Lung (tissue), 12 donors: ENCODE measurements around the gene TUBGCP2. TPM values are rescaled to one million over a fixed set of nuclear protein-coding genes. Genes with fewer than 3 reads are reported as not detected.

ENCODE experiments used
- ATAC-seq: fragments of 200-7000 bp; cut with Tn5 transposase; one replicate; pipeline ENCODE4 v1.9.1; 2020; ENCODE audit warnings: moderate number of reproducible peaks; ENCODE audit not compliant: insufficient read depth, low FRiP score
- DNase-seq, 3 donors: peaks; one replicate each; pipeline ENCODE4 v3.0.0-alpha.2; 2013 to 2017
- H3K27ac ChIP-seq, 2 donors: one replicate each; pipeline ENCODE4 v1.5.1; 2013; ENCODE audit warnings: mild to moderate bottlenecking in 2 of 2, moderate library complexity in 2 of 2, control low read depth in 1 of 2, inconsistent platforms in 1 of 2, low read depth in 1 of 2, low read length in 1 of 2
- H3K27me3 ChIP-seq, 3 donors: one replicate each; pipeline ENCODE4 v1.5.1; 2013; ENCODE audit warnings: low read length in 2 of 3; ENCODE audit not compliant: control insufficient read depth in 3 of 3, insufficient read depth in 3 of 3
- H3K36me3 ChIP-seq, 4 donors: one replicate each; pipeline ENCODE4 v1.5.1; 2013; ENCODE audit warnings: low read length in 4 of 4, mild to moderate bottlenecking in 1 of 4, moderate library complexity in 1 of 4; ENCODE audit not compliant: control insufficient read depth in 4 of 4, insufficient read depth in 4 of 4
- H3K4me1 ChIP-seq, 5 donors: one replicate each; pipeline ENCODE4 v1.5.1; 2013; ENCODE audit warnings: low read length in 5 of 5, mild to moderate bottlenecking in 2 of 5, moderate library complexity in 1 of 5; ENCODE audit not compliant: control insufficient read depth in 5 of 5, insufficient read depth in 5 of 5
- H3K4me3 ChIP-seq: one replicate; pipeline ENCODE4 v1.5.1; 2013; ENCODE audit warnings: mild to moderate bottlenecking, control low read depth, moderate library complexity
- H3K9ac ChIP-seq, 2 donors: one replicate each; pipeline ENCODE4 v1.5.1; 2013; ENCODE audit warnings: low read length in 2 of 2, control low read depth in 1 of 2; ENCODE audit not compliant: insufficient read depth in 1 of 2
- H3K9me3 ChIP-seq, 4 donors: one replicate each; pipeline ENCODE4 v1.5.1; 2013; ENCODE audit warnings: low read length in 3 of 4, mild to moderate bottlenecking in 1 of 4, moderate library complexity in 1 of 4; ENCODE audit not compliant: control insufficient read depth in 4 of 4, insufficient read depth in 3 of 4
- WGBS, 2 donors: extraction: QIAGEN DNeasy Blood & Tissue Kit; methylation state at CpG; one replicate each; pipeline ENCODE4 v1.1.7; 2013; 5-methylcytosine and 5-hydroxymethylcytosine counted together
- polyA plus RNA-seq, 2 donors: library from polyadenylated mRNA; stranded (reverse); fragments of 200-250 nt; gene quantifications; one replicate each; pipeline ENCODE4 v1.2.1, GENCODE V29; 2013
- total RNA-seq, 2 donors: library from RNA; depleted of rRNA in 1 of 2; stranded (reverse); fragments of >200 nt in 1 of 2; gene quantifications; one replicate each; pipeline ENCODE4 v1.2.1, GENCODE V29; 2014 to 2021
- TF ChIP-seq, protein P1 (sequence below): IDR thresholded peaks from 2 replicates; pipeline ENCODE4 v1.5.1; 2012; ENCODE audit warnings: mild to moderate bottlenecking; ENCODE audit errors: control extremely low read depth, extremely low read depth
- donor health status: control.
- donor health status: control.
- donor health status: Bipolar disorder and iron deficiency.
- donor health status: healthy.
- donor health status: DM: yes; HTN: yes; CAD: no.

Gene TUBGCP2
- total and polyA plus RNA-seq, 4 donors: 39.2 to 66.2 (median 53.8) TPM

DNA sequence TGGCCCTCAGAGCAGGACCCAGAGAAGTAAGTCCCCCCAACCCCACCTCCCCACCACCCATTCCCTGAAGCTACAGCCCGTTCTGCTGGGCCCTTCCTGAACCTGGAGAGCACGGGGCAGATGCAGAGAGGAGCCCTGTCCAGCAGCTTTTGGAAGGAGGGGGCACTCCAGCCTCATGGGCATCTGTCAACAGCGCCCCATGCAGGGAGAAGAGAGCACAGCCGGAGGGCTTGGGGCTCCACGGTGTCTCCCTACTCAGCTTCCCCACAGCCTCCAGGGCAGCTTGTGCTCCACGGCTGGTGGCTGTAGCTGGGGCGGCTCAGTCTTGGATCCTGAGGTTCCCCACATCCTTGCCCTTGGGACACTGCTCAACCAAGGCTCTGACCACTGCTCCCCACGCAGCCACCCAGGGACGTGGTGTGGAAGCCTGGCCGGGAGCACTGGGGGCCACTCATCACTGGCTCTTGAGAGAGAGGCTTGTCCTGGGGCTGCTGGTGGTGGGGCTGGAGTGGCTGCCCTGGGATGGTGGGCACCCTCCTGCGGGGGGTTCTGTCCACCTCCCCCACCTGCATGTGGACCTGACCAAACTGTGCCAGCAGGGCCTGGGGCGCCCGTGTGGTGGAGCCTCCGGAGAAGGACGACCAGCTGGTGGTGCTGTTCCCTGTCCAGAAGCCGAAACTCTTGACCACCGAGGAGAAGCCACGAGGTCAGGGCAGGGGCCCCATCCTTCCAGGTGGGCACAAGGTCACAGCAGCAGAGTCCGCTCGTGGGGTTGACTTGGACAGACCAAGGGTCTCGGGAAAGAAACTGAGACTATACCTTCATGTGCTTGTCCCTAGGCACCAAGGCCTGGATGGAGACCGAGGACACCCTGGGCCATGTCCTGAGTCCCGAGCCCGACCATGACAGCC is 43.0 kb upstream of the TUBGCP2 start:
- WGBS, 2 donors: 66 to 72% methylated on average over 24 of the region's 24 CpGs
- H3K36me3 ChIP-seq: peaks cover 0 to 6% (median 0%) of the 10 kb centered on the region in 4 donors
- no peak overlapping the region for H3K9ac ChIP-seq
- H3K9me3 ChIP-seq: no peaks in the 10 kb centered on the region
- H3K4me3 ChIP-seq: no peak overlapping the region
- peaks cover 0 to 5% (median 0%) of the 10 kb centered on the region in 5 donors for H3K4me1 ChIP-seq
- ATAC-seq (no peak), DNase-seq (no peak)
- H3K27me3 ChIP-seq: no peaks in the 10 kb centered on the region
- TF ChIP-seq, protein P1, sequence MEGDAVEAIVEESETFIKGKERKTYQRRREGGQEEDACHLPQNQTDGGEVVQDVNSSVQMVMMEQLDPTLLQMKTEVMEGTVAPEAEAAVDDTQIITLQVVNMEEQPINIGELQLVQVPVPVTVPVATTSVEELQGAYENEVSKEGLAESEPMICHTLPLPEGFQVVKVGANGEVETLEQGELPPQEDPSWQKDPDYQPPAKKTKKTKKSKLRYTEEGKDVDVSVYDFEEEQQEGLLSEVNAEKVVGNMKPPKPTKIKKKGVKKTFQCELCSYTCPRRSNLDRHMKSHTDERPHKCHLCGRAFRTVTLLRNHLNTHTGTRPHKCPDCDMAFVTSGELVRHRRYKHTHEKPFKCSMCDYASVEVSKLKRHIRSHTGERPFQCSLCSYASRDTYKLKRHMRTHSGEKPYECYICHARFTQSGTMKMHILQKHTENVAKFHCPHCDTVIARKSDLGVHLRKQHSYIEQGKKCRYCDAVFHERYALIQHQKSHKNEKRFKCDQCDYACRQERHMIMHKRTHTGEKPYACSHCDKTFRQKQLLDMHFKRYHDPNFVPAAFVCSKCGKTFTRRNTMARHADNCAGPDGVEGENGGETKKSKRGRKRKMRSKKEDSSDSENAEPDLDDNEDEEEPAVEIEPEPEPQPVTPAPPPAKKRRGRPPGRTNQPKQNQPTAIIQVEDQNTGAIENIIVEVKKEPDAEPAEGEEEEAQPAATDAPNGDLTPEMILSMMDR: no peak
- H3K27ac ChIP-seq: no peak overlapping the region

DNA sequence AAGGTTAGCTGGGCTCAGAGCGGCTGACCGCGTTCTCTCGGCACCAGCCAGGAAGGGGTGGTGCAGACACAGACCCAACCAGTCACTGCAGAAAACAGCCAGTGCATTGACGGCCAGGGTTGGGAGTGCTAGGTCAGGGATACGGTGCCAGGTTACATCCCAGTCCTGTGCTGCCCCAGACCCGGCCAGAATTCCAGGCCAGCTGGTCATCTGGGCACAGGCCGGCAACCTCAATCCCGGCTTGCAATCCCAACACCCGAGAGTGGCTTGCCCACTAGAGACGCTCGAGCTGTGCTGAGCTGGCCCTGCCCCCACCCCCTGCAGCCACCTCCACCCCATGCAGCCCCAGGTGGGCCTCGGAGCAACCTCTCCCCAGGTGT is 42.3 kb upstream of the TUBGCP2 start:
- Histone ChIP-seq H3K9me3 (no peaks in the 10 kb centered on the region), H3K9ac (no peak overlapping the region), H3K27me3 (no peaks in the 10 kb centered on the region), H3K4me3 (no peak overlapping the region), H3K36me3 (peaks cover 0 to 6% (median 0%) of the 10 kb centered on the region in 4 donors), H3K27ac (no peak overlapping the region), H3K4me1 (no peaks in the 10 kb centered on the region)
- no peak for DNase-seq
- no peak for ATAC-seq
- 48 to 49% methylated on average over 11 to 13 of the region's 13 CpGs for WGBS, 2 donors
- TF ChIP-seq, protein P1: no peak

DNA sequence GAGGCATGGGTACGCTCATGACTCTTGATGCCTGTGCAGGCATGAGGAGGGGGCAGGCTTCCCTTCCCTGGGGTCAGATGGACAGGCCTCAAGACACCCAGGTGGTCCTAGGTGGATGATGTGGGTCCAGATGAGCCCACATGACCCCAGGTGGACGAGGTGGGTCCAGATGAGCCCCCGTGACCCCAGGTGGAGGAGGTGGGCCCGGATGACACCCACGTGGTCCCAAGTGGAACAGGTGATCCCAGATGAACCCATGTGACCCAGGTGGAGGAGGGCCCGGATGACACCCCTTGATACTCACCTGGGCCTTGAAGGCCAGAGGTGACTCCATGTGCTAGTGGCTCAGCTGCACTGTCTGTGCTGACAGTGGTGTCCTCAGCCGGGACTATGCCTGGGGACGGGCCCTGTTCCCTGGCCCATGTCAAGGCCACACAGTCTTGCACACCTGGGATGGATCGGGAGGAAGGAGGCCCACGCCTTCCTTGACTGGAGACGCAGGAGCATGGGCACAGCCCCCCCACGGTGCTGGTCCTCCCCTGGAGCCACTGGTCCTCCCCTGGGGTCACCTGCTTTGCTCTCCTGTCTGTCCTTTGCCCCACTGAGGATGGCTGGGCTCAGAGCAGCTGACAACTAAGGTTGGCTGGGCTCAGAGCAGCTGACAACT is 41.7 kb upstream of the TUBGCP2 start:
- peaks cover 0 to 4% (median 0%) of the 10 kb centered on the region in 4 donors for H3K36me3 ChIP-seq
- no peak overlapping the region for H3K9ac ChIP-seq
- 76 to 79% methylated on average over 12 of the region's 12 CpGs for WGBS, 2 donors
- no peak overlapping the region for H3K27ac ChIP-seq
- no peaks in the 10 kb centered on the region for H3K4me1 ChIP-seq
- no peaks in the 10 kb centered on the region for H3K9me3 ChIP-seq
- TF ChIP-seq, protein P1: no peak
- no peak for DNase-seq
- peaks cover 0 to 1% (median 0%) of the 10 kb centered on the region in 3 donors for H3K27me3 ChIP-seq
- no peak for ATAC-seq
- H3K4me3 ChIP-seq: no peak overlapping the region
